GM19351 (cell line): ENCODE results near the gene CLEC10A.
"Not testable (repeated sequence)": the region's sequence is repeated elsewhere in the genome, so short reads cannot be mapped to it uniquely, and the experiment has no call there.

Experiments
- ATAC-seq: cut with Tn5 transposase; IDR thresholded peaks from one replicate; pipeline ENCODE4 v1.9.1; 2021; ENCODE audit warnings: mild to moderate bottlenecking, moderate library complexity; ENCODE audit not compliant: unreplicated experiment

Gene CLEC10A

DNA sequence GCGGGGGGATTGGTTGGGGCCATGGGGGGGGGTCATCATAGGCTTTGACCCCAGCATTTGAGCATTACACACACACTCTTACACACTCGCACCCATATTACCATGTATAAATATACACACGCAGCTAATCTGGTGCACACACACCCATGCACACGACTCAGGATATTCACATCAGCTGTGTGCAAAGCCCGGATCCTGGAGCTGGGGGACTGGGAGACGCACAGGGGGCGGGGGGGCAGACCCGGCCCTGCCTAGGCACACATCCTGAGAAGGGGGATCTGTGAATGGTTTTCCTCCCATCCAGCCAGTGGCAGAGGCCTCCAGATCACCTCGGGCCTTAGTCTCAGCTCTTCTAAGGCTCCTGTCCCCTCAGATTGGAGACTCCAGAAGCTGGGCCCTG, 28.9 kb upstream of the CLEC10A start:
- no peak for ATAC-seq

- ATAC-seq: no peak
Observed at GRCh38 chr17:7108560-7108925, 28.5 kb upstream of the CLEC10A start.

DNA sequence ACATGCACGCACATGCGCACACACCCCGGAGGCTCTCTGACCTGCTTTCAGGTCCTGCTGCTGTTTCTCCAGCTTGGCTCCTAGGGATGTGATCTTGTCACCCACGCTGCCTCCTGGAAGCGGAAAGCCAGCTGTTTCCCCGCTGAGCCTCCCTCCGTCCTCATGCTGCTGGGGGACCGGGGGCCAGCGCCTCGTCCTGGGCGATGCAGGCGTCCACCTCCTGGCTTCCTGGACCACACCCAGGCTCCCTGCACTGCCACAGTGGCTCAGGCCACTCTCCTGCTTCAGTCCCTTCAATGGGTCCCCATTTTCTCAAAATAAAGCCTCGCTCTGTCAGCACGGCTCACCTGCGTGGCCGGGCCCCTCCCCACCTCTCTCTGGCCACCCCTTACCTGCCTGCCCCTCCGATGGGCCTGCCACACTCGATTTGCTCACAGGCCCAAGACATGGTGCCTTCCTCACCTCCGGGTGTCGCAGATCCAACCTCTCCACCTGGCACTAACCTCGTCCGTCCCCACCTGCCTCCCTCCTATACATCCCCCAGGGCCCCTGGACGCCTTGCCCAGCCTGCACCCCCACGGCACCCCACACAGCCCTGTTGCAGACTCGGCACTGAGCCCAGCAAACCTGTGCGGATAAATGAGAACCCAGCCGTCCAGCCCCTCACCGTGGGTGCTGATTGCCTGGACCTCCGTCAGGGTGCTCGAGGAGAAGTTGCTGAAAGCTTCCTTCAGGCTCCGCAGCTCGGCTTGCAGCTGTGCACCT, 27.9 kb upstream of the CLEC10A start:
- ATAC-seq: no peak

- no peak for ATAC-seq
Observed at GRCh38 chr17:7107012-7107754, 27.1 kb upstream of the CLEC10A start.

- no peak for ATAC-seq
Observed at GRCh38 chr17:7102421-7102820, 22.4 kb upstream of the CLEC10A start.

DNA sequence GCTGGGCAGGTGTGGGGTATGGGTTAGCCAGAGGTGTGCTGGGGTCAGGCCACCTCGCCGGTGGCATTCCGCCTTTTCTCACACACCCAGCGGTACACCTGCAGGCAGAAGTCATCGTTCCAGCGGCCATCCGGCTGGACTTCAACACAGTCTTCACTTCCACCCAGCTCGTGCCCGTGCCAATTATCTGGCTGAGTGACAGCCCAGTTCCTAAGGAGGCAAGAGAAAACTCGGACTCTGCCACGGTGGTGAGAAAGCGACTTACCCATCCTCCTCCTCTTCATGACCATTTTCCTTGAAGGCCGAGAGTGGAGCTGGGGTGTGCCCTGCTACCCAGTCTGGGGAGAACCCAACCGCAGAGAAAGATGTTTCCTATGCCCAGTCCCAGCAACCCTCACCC, 21.5 kb upstream of the CLEC10A start:
- no peak for ATAC-seq

- not testable (repeated sequence) for ATAC-seq
Observed at GRCh38 chr17:7100641-7101379, 20.8 kb upstream of the CLEC10A start.

- ATAC-seq: no peak
Observed at GRCh38 chr17:7098802-7099459, 18.9 kb upstream of the CLEC10A start.

GRCh38 chr17:7097940-7098339, 17.9 kb upstream of the CLEC10A start:
- no peak for ATAC-seq

- ATAC-seq: no peak
Observed at GRCh38 chr17:7095625-7096024, 15.6 kb upstream of the CLEC10A start.

GRCh38 chr17:7094652-7095019, 14.6 kb upstream of the CLEC10A start:
- no peak for ATAC-seq

- ATAC-seq: not testable (repeated sequence)
Observed at GRCh38 chr17:7091311-7092005, 11.4 kb upstream of the CLEC10A start.

GRCh38 chr17:7089570-7089969, 9.5 kb upstream of the CLEC10A start:
- not testable (repeated sequence) for ATAC-seq

- ATAC-seq: not testable (repeated sequence)
Observed at GRCh38 chr17:7088442-7088841, 8.4 kb upstream of the CLEC10A start.

- ATAC-seq: no peak
Observed at GRCh38 chr17:7084088-7084487, 4.0 kb upstream of the CLEC10A start.

DNA sequence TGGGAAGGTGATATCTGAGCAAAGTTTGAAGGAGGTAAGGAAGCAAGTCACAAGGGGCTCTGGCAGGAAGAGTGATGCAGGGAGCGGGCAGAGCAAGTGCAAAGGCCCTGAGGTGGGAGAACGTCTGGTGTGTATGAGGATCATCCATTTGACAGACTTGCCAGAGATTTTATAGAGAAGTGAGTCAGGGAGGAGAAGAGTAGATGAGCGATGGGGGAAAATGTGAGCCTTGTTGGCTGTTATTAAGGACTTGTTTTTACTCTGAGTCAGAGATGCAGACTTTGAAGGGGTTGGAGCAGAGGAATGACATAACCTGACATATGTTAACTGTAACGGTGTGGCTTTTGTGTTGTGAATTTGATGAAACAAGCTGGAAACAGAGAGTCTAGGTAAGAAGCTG, 3.5 kb upstream of the CLEC10A start:
- no peak for ATAC-seq

GRCh38 chr17:7081341-7082062, 1.5 kb upstream of the CLEC10A start:
- ATAC-seq: no peak

DNA sequence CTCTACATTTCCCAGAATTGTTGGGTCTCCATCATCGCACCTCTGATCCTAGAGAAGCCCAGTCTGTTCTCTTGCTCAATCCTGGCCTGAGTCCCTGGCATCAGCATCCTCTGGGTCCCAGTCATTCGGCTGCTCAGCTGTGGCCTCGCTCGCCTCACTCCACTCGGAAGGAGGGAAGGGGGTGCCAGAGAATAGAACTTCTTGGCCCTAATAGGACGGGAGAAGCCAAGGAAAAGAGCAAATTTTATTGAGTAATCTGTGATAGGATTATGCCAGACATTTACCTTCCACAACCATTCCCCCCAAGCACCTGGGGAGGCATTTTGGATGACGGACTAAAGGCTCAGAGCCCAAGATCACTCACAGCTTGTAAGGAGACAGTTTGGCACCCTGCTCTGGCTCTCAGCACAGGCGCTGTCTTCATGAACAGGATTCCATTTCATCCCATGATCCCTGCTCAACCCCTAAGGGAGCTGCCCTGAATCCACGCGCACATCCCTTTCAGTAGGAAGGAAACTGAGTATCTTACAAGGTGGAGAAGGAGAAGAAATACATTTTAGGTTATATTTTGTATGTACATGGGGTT, 498 bp upstream of the CLEC10A start:
- ATAC-seq: no peak

GRCh38 chr17:7078711-7079110, 1.3 kb downstream of the CLEC10A start:
- ATAC-seq: no peak
